K562 (cell line): ENCODE measurements around the gene KIF20B. TPM values are rescaled to one million over a fixed set of nuclear protein-coding genes. Genes with fewer than 3 reads are reported as not detected.

Experiments used
- ATAC-seq: fragments of 200-7000 bp; cut with Tn5 transposase; 3 replicates; pipeline ENCODE4 v1.9.1; 2020; ENCODE audit warnings: moderate library complexity
- BruUV-seq: library from RNA; stranded (reverse); fragments of 400-500 nt; replicated peaks from 2 replicates; lab custom pipeline; 2021; lab: Mats Ljungman, UMichigan
- CTCF ChIA-PET: fragments of 300-600 bp; formaldehyde crosslinking; extraction: SDS; loops from one replicate; lab custom pipeline; 2021; ENCODE audit warnings: low intra/inter-chr PET ratio; lab: Yijun Ruan, JAX
- POLR2A ChIA-PET: fragments of 300-600, 350-650 bp; sonication (Branson Sonifier 250); formaldehyde crosslinking; extraction: SDS; loops from one replicate; lab custom pipeline; 2021; ENCODE audit warnings: antibody characterized with exemption, inconsistent platforms; lab: Yijun Ruan, JAX
- DNase-seq, 4 experiments: peaks; one replicate each; pipeline versions ENCODE4 v3.0.0 to v3.0.0-alpha.2; 2011 to 2018; ENCODE audit warnings: low spot score in 3 of 4, mixed read lengths in 3 of 4; ENCODE audit errors: extremely low read depth in 1 of 4
- FAIRE-seq: peaks from 2 replicates; lab custom pipeline; 2011; peaks lifted over from hg19 to GRCh38; lab: Jason Lieb, UNC
- H2AFZ ChIP-seq: 2 replicates; pipeline ENCODE4 v1.6.0; 2011; ENCODE audit warnings: low read depth, low read length, control low read depth, inconsistent platforms
- H3K27ac ChIP-seq: fragments of 200-600 bp; 3 replicates; pipeline ENCODE4 v1.8.0; 2011; ENCODE audit warnings: low read depth, mild to moderate bottlenecking, control low read depth, inconsistent platforms, low read length, moderate library complexity, mixed read lengths; ENCODE audit errors: extremely low read depth
- H3K27me3 ChIP-seq, 2 experiments: fragments of 300-600 bp in 1 of 2; 2 replicates in 1 of 2; 3 replicates in 1 of 2; pipeline versions ENCODE4 v1.6.0 to v1.8.0; 2011; ENCODE audit warnings: inconsistent platforms in 2 of 2, low read length in 2 of 2, mild to moderate bottlenecking in 1 of 2, mixed read lengths in 1 of 2, moderate library complexity in 1 of 2; ENCODE audit not compliant: control insufficient read depth in 2 of 2, insufficient read depth in 2 of 2
- H3K36me3 ChIP-seq: fragments of 300-600 bp; 3 replicates; pipeline ENCODE4 v1.8.0; 2011; ENCODE audit warnings: mild to moderate bottlenecking, low read length, inconsistent platforms; ENCODE audit not compliant: control insufficient read depth, insufficient read depth
- H3K4me1 ChIP-seq, 2 experiments: fragments of 200-600 bp in 1 of 2; replicated peaks in 1 of 2; 2 replicates in 1 of 2; 3 replicates in 1 of 2; pipeline versions ENCODE4 v1.5.1 to v1.8.0; 2011; ENCODE audit warnings: inconsistent platforms in 2 of 2, low read length in 2 of 2, mild to moderate bottlenecking in 1 of 2, mixed read lengths in 1 of 2, moderate library complexity in 1 of 2; ENCODE audit not compliant: control insufficient read depth in 2 of 2, insufficient read depth in 2 of 2
- H3K4me2 ChIP-seq: 2 replicates; pipeline ENCODE4 v1.6.1; 2011; ENCODE audit warnings: low read length, control low read depth, inconsistent platforms, mixed read lengths; ENCODE audit not compliant: insufficient read depth
- H3K4me3 ChIP-seq: fragments of 200-600 bp; sonication (generic), shearing (Covaris generic); 2 replicates; pipeline ENCODE4 v1.5.1; 2016; ENCODE audit warnings: control low read depth, inconsistent platforms
- H3K79me2 ChIP-seq: fragments of 200-600 bp; 3 replicates; pipeline ENCODE4 v1.8.0; 2011; ENCODE audit warnings: low read length, inconsistent platforms; ENCODE audit not compliant: control insufficient read depth, insufficient read depth
- H3K9ac ChIP-seq, 2 experiments: 2 replicates each; pipeline versions ENCODE4 v1.6.0 to v1.6.1; 2011; ENCODE audit warnings: low read depth in 2 of 2, low read length in 2 of 2, control low read depth in 1 of 2, inconsistent platforms in 1 of 2, mild to moderate bottlenecking in 1 of 2, mixed read lengths in 1 of 2; ENCODE audit not compliant: insufficient read depth in 1 of 2
- H3K9me1 ChIP-seq: one replicate; pipeline ENCODE4 v1.6.0; 2011; ENCODE audit warnings: inconsistent platforms, mild to moderate bottlenecking, low read length, moderate library complexity; ENCODE audit not compliant: control insufficient read depth, insufficient read depth
- H3K9me3 ChIP-seq: replicated peaks from 2 replicates; pipeline ENCODE4 v1.5.1; 2011; ENCODE audit warnings: low read depth, low read length, inconsistent platforms; ENCODE audit not compliant: control insufficient read depth, insufficient read depth
- H4K20me1 ChIP-seq: replicated peaks from 2 replicates; pipeline ENCODE4 v1.6.1; 2011; ENCODE audit warnings: low read length, inconsistent platforms, mixed read lengths; ENCODE audit not compliant: control insufficient read depth, insufficient read depth
- BRD9 ChIP-seq: fragments of 450-650 bp; IDR thresholded peaks from 2 replicates; pipeline ENCODE4 v1.6.1; 2018; ENCODE audit warnings: low read depth; ENCODE audit not compliant: partially characterized antibody
- CHD2 ChIP-seq: IDR thresholded peaks from 2 replicates; pipeline ENCODE4 v1.6.1; 2011; ENCODE audit warnings: low read depth, low read length
- CREB1 ChIP-seq, 2 experiments: sonication (generic) in 1 of 2; formaldehyde crosslinking in 1 of 2; IDR thresholded peaks; 2 replicates each; pipeline versions ENCODE4 v1.6.1 to v1.8.0; 2012 to 2022; ENCODE audit warnings: inconsistent platforms in 1 of 2, mild to moderate bottlenecking in 1 of 2, missing genetic modification reagents in 1 of 2, moderate library complexity in 1 of 2
- DIDO1 ChIP-seq: fragments of 450-650 bp; IDR thresholded peaks from 2 replicates; pipeline ENCODE4 v1.6.1; 2016; ENCODE audit warnings: low read depth, missing biosample characterization, missing genetic modification characterization
- GABPA ChIP-seq: fragments of 200-800 bp; sonication (Bioruptor generic); conservative IDR thresholded peaks from 2 replicates; pipeline ENCODE4 v1.6.1; 2016; ENCODE audit warnings: low read depth, missing genetic modification characterization, missing compliant biosample characterization
- GTF2F1 ChIP-seq: IDR thresholded peaks from 2 replicates; pipeline ENCODE4 v1.6.1; 2011; ENCODE audit warnings: low read depth, low read length, improper control_type of control experiment
- HDAC3 ChIP-seq: fragments of 450-650 bp; IDR thresholded peaks from 2 replicates; pipeline ENCODE4 v1.6.1; 2018; ENCODE audit warnings: borderline replicate concordance, mild to moderate bottlenecking, moderate library complexity; ENCODE audit not compliant: partially characterized antibody
- HIVEP1 ChIP-seq: fragments of 250-450 bp; sonication (Bioruptor Pico); IDR thresholded peaks from 2 replicates; pipeline ENCODE4 v1.4.0; 2020; ENCODE audit warnings: mild to moderate bottlenecking
- NBN ChIP-seq: fragments of 450-650 bp; IDR thresholded peaks from 2 replicates; pipeline ENCODE4 v1.6.1; 2016; ENCODE audit warnings: low read depth, mild to moderate bottlenecking
- NCOA6 ChIP-seq: fragments of 450-650 bp; IDR thresholded peaks from 2 replicates; pipeline ENCODE4 v1.6.1; 2017; ENCODE audit warnings: mild to moderate bottlenecking
- NFE2 ChIP-seq: IDR thresholded peaks from 2 replicates; pipeline ENCODE4 v1.6.1; 2014; ENCODE audit warnings: antibody characterized with exemption, low read depth
- POLR2A ChIP-seq: fragments of 450-650 bp; conservative IDR thresholded peaks from 2 replicates; pipeline ENCODE4 v1.6.1; 2016
- RAD51 ChIP-seq: fragments of 450-650 bp; IDR thresholded peaks from 2 replicates; pipeline ENCODE4 v1.7.1; 2016; ENCODE audit warnings: low read depth, mild to moderate bottlenecking, borderline replicate concordance
- RFX5 ChIP-seq: IDR thresholded peaks from 2 replicates; pipeline ENCODE4 v1.6.1; 2011; ENCODE audit warnings: low read depth, mild to moderate bottlenecking, improper control_type of control experiment, low read length
- SIN3B ChIP-seq: fragments of 450-650 bp; IDR thresholded peaks from 2 replicates; pipeline ENCODE4 v1.6.1; 2017; ENCODE audit warnings: low read depth, mild to moderate bottlenecking, moderate library complexity
- SLC30A9 ChIP-seq: fragments of 250-450 bp; sonication (Bioruptor Pico); IDR thresholded peaks from 2 replicates; pipeline ENCODE4 v1.8.0; 2022; ENCODE audit warnings: mild to moderate bottlenecking, moderate library complexity
- TBP ChIP-seq: optimal IDR thresholded peaks from 2 replicates; pipeline ENCODE3; 2011; ENCODE audit warnings: low read depth, low read length, improper control_type of control experiment
- ZNF445 ChIP-seq: fragments of 250-450 bp; sonication (Bioruptor Pico); IDR thresholded peaks from 2 replicates; pipeline ENCODE4 v1.4.0; 2020; ENCODE audit warnings: low read depth, mild to moderate bottlenecking, moderate library complexity
- ZNF589 ChIP-seq: fragments of 200-800 bp; sonication (Bioruptor generic); IDR thresholded peaks from 2 replicates; pipeline ENCODE4 v1.6.1; 2016; ENCODE audit warnings: low read depth, missing genetic modification characterization, missing compliant biosample characterization
- WGBS: fragments of 100-300 bp; shearing (Covaris generic); methylation state at CpG from one replicate; pipeline ENCODE4 v1.1.6; 2016; ENCODE audit warnings: low coverage, mixed read lengths; ENCODE audit not compliant: insufficient coverage; ENCODE audit errors: missing lambda C conversion rate; 5-methylcytosine and 5-hydroxymethylcytosine counted together
- in situ Hi-C: fragments of 300-500 bp; cut with MboI; formaldehyde crosslinking; loops from 4 replicates; pipeline ENCODE4 v1.15.0; 2018; ENCODE audit warnings: inconsistent platforms, mixed read lengths
- intact Hi-C: fragments of 100-400 bp; cut with micrococcal nuclease; formaldehyde crosslinking; loops from 2 replicates; pipeline ENCODE4 v1.14.2; 2022
- polyA plus RNA-seq, 8 experiments: library from polyadenylated mRNA; depleted of rRNA in 4 of 8; stranded (reverse) in 5 of 8; unstranded in 3 of 8; fragments of >200 nt; fragmentation: Nextera tagmentation in 2 of 8; fragmentation: Illumina TruSeq in 1 of 8; extraction: Ambion mirVana in 2 of 8; extraction: Trizol in 1 of 8; gene quantifications; 2 replicates each; pipeline versions ENCODE4 v1.2.1 to v1.2.3, GENCODE V29; 2011 to 2014; ENCODE audit warnings: inconsistent platforms in 1 of 8, missing spikeins in 1 of 8
- total RNA-seq, 7 experiments: library from RNA; depleted of rRNA in 6 of 7; stranded (reverse); fragments of >200 nt in 6 of 7; fragmentation: Illumina TruSeq in 2 of 7; extraction: Trizol in 2 of 7; gene quantifications; 2 replicates each; pipeline versions ENCODE4 v1.2.1 to v1.2.3, GENCODE V29; 2011 to 2021; ENCODE audit warnings: low replicate concordance in 1 of 7
- TF ChIP-seq, protein P1 (sequence below), 2 experiments: IDR thresholded peaks; 2 replicates each; pipeline ENCODE4 v1.6.1; 2012; ENCODE audit warnings: improper control_type of control experiment in 2 of 2, low read depth in 2 of 2, low read length in 2 of 2, borderline replicate concordance in 1 of 2

KIF20B gene
- total and polyA plus RNA-seq, 9 of the 15 experiments (the other 6 are each of a cell fraction or from before 2014, with no cell fraction given), result 18.6 to 56.5 (median 32.9) TPM

DNA sequence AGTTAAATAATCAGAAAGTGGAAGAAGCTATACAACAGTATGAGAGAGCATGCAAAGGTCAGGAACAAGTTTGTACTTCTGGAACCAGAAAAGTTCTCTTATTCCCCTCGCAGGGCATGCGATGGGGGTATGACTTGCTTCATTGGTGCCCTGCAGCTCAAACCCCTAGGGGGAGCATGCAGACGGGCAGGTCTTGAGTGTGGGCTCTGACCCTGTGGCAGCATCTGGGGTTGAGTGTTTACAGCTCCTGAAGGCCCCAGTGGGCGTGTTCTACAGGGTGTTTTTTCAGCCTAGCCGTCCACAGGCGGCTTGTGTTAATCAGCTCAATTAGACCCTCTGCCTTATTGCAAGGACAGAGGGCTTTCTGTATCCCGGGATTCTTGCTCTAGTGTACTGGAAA lies 44.5 kb downstream of the KIF20B start (continued):
- TF ChIP-seq, protein P1, sequence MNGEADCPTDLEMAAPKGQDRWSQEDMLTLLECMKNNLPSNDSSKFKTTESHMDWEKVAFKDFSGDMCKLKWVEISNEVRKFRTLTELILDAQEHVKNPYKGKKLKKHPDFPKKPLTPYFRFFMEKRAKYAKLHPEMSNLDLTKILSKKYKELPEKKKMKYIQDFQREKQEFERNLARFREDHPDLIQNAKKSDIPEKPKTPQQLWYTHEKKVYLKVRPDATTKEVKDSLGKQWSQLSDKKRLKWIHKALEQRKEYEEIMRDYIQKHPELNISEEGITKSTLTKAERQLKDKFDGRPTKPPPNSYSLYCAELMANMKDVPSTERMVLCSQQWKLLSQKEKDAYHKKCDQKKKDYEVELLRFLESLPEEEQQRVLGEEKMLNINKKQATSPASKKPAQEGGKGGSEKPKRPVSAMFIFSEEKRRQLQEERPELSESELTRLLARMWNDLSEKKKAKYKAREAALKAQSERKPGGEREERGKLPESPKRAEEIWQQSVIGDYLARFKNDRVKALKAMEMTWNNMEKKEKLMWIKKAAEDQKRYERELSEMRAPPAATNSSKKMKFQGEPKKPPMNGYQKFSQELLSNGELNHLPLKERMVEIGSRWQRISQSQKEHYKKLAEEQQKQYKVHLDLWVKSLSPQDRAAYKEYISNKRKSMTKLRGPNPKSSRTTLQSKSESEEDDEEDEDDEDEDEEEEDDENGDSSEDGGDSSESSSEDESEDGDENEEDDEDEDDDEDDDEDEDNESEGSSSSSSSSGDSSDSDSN (IDR thresholded peaks at IDR 0.05; ENCODE audit: borderline replicate concordance in 1 of 2, low read depth in 2 of 2, low read length in 2 of 2), result no peak
- TF ChIP-seq GTF2F1 (no peak), NBN (no peak), DIDO1 (tag) (no peak), TBP (no peak), CHD2 (no peak), POLR2A (no peak), NCOA6 (no peak), NFE2 (no peak)

DNA sequence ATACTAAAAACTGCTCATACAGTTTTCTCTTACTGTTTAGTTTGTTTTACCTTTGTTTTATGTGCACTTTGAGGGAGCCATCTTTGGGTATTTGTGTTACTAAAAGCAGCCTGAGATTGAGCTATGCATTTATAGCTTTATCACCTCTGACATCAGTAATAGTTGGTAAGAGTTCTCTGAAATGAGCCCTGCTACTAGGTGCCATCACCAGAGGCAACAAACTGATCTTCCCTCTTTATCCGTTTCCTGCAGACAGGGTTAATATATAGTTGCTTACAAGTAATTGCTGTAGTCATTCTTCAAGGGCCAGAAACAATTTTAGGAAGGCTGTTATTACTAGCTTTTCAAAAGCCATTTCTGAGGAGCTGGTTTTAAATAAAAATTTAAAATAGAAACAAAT lies 49.1 kb downstream of the KIF20B start:
- Histone ChIP-seq H3K4me3 (no peak overlapping the region), H3K9me1 (no peaks in the 10 kb centered on the region), H3K27me3 (no peaks in the 10 kb centered on the region), H2AFZ (no peak overlapping the region), H3K4me2 (no peak overlapping the region), H3K79me2 (no peaks in the 10 kb centered on the region; the same call in 2 of the 3 replicates), H3K9me3 (no peaks in the 10 kb centered on the region), H3K27ac (no peak overlapping the region), H3K9ac (no peak overlapping the region), H4K20me1 (no peaks in the 10 kb centered on the region), H3K36me3 (peaks cover 54% of the 10 kb centered on the region; the same call in 2 of the 3 replicates), H3K4me1 (no peaks in the 10 kb centered on the region)
- FAIRE-seq (no peak), ATAC-seq (no peak), DNase-seq (no peak)
- ChIA-PET POLR2A (no interaction called here), CTCF (interaction anchor here (0.5 kb wide), 1 partner anchor 259 kb away, joined by 3 read pairs; no protein-coding TSS in a partner anchor)
- intact Hi-C loops (no loop called here), in situ Hi-C loops (no loop called here)
- TF ChIP-seq ZNF445 (CRISPR knock-in tag), result no peak
- TF ChIP-seq BRD9, result no peak
- TF ChIP-seq RAD51, result no peak
- no peak for TF ChIP-seq ZNF589 (CRISPR knock-in tag)
- no peak for TF ChIP-seq HDAC3
- TF ChIP-seq CREB1 (IDR thresholded peaks at IDR 0.05), result no peak
- no peak for TF ChIP-seq CREB1 (CRISPR knock-in tag; IDR thresholded peaks at IDR 0.05)
- no peak for TF ChIP-seq HIVEP1 (CRISPR knock-in tag)
- TF ChIP-seq SIN3B, result no peak
- TF ChIP-seq TBP, result no peak
- TF ChIP-seq GABPA (tag), result no peak
- TF ChIP-seq RFX5, result no peak
- TF ChIP-seq SLC30A9 (CRISPR knock-in tag), result no peak
- WGBS, result 57% methylated on average over 1 of the region's 1 CpG
- no TSS peak for BruUV-seq
